LNCaP clone FGC (cell line): ENCODE measurements around the gene PAQR4.

Source experiments
- DNase-seq: peaks from one replicate; pipeline ENCODE4 v3.0.0-alpha.2; 2011; ENCODE audit warnings: low read depth
- H3K4me3 ChIP-seq: 2 replicates; pipeline ENCODE4 v1.5.1; 2011; ENCODE audit warnings: mild to moderate bottlenecking, low read depth, low read length, control low read depth
- TF ChIP-seq, protein P1 (sequence below): IDR thresholded peaks from 2 replicates; pipeline ENCODE4 v1.5.1; 2012; ENCODE audit warnings: mild to moderate bottlenecking; ENCODE audit not compliant: control insufficient read depth, insufficient read depth; ENCODE audit errors: extremely low read depth

Gene PAQR4

DNA sequence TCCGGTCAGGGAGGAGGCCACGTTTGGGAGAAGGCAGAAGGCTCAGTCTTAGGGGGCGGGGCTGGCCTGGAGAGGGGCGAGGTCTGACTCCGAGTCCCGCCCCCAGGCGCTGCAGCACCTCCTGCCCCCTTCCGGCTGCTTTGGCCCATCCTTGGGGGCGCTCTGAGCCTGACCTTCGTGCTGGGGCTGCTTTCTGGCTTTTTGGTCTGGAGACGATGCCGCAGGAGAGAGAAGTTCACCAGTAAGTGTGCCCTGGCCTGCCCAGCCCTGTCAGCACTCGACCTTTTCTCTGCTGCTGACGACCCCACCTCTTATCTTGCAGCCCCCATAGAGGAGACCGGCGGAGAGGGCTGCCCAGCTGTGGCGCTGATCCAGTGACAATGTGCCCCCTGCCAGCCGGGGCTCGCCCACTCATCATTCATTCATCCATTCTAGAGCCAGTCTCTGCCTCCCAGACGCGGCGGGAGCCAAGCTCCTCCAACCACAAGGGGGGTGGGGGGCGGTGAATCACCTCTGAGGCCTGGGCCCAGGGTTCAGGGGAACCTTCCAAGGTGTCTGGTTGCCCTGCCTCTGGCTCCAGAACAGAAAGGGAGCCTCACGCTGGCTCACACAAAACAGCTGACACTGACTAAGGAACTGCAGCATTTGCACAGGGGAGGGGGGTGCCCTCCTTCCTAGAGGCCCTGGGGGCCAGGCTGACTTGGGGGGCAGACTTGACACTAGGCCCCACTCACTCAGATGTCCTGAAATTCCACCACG is 52.5 kb downstream of the PAQR4 start:
- no peak for DNase-seq
- TF ChIP-seq, protein P1, sequence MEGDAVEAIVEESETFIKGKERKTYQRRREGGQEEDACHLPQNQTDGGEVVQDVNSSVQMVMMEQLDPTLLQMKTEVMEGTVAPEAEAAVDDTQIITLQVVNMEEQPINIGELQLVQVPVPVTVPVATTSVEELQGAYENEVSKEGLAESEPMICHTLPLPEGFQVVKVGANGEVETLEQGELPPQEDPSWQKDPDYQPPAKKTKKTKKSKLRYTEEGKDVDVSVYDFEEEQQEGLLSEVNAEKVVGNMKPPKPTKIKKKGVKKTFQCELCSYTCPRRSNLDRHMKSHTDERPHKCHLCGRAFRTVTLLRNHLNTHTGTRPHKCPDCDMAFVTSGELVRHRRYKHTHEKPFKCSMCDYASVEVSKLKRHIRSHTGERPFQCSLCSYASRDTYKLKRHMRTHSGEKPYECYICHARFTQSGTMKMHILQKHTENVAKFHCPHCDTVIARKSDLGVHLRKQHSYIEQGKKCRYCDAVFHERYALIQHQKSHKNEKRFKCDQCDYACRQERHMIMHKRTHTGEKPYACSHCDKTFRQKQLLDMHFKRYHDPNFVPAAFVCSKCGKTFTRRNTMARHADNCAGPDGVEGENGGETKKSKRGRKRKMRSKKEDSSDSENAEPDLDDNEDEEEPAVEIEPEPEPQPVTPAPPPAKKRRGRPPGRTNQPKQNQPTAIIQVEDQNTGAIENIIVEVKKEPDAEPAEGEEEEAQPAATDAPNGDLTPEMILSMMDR: peak; percentile 41

DNA sequence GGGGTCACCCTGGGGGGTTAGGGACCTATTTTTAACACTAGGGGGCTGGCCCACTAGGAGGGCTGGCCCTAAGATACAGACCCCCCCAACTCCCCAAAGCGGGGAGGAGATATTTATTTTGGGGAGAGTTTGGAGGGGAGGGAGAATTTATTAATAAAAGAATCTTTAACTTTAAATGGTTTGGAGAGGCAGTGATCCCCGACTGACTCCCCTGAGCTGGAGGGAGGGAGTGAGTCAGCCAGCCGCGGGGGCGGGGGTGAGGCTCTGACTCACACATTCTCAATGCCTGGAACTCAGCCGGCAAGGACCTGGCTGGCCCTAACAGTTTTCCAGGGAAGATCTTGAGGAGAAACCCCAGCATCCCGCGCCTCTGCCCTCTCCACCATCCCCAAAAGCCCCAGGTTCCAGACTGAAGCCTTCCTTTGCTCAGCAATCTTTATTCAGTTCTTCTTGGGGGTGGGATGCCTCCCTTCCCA is 53.1 kb downstream of the PAQR4 start:
- no peak overlapping the region for H3K4me3 ChIP-seq
- DNase-seq: no peak

More for the DNA sequence above, 52.5 kb downstream of the PAQR4 start:
- peak overlapping the region; percentile 66 for H3K4me3 ChIP-seq

DNA sequence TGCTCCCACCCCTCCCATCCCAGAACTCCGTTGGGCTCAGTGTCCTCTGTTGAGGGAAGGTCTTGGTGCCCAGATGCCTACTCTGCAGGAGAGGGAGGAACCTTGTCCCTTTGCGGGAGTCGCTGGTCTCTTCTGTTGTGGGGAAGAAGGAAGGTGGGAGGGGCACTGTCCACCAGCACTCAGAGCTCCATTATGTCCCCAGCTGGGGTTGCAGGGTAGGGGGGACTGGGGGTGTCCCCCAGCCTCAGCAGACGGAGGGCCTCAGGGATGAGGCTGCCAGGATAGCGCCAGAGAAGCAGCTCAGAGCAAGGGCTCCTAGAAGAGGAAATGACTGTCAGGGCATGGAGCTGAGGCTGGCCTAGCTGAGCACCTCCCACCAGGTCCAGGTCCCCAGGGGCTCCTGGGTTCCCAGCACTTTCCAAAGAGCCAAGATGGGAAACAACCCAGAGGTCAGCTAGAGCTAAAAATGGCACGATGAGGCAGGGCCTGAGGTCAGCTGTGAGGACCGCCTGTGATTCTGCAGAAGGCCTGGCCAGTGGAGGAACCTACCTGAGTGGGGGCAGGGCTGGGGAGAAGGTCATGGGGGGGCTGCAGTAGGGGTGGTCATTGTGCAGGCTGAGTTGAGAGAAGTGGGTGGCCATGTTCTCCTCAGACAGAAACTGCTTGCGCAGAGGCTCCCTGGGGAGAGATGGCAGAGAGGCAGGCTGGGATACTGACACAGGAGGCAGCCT is 53.7 kb downstream of the PAQR4 start:
- no peak for DNase-seq
- TF ChIP-seq, protein P1: no peak
- peak overlapping the region; percentile 59 for H3K4me3 ChIP-seq

More for the DNA sequence above, 53.1 kb downstream of the PAQR4 start:
- TF ChIP-seq, protein P1: no peak
